ENCODE measurements around the gene DDX52.
A peak's percentile ranks its signal among the peaks of the same experiment; 100 is the strongest.

DDX52 gene

GRCh38 chr17:37657202-37657601, 14.0 kb upstream of the DDX52 start:
- Histone ChIP-seq H3K4me2 (ENCODE audit: low read length) (no peak overlapping the region), H3K36me3 (ENCODE audit: insufficient read depth, low read length) (no peaks in the 10 kb centered on the region), H3K4me1 (ENCODE audit: insufficient read depth, low read length, severe bottlenecking) (no peaks in the 10 kb centered on the region), H3K79me2 (ENCODE audit: insufficient read depth, low read length) (no peaks in the 10 kb centered on the region), H3K4me3 (ENCODE audit: low read depth, low read length, poor library complexity, severe bottlenecking) (no peak overlapping the region), H4K20me1 (ENCODE audit: insufficient read depth, low read length) (no peaks in the 10 kb centered on the region), H3F3A (ENCODE audit: insufficient read depth, low read length) (no peaks in the 10 kb centered on the region), H2AFZ (ENCODE audit: low read length) (no peak overlapping the region), H3K9me2 (ENCODE audit: low read depth, low read length) (no peaks in the 10 kb centered on the region), H3K27me3 (ENCODE audit: insufficient read depth, low read length) (no peaks in the 10 kb centered on the region; the same call in 1 of the 2 replicates), H3K9me3 (ENCODE audit: low read length) (no peaks in the 10 kb centered on the region), H3K9ac (ENCODE audit: low read length) (no peak overlapping the region), H3K27ac (ENCODE audit: low read depth, low read length, poor library complexity, severe bottlenecking) (no peak overlapping the region)
- TF ChIP-seq CTCF (IDR thresholded peaks at IDR 0.05; ENCODE audit: low read length), result no peak

- Histone ChIP-seq H3K36me3 (ENCODE audit: insufficient read depth, low read length) (no peaks in the 10 kb centered on the region), H3K9me3 (ENCODE audit: low read length) (no peaks in the 10 kb centered on the region), H4K20me1 (ENCODE audit: insufficient read depth, low read length) (no peaks in the 10 kb centered on the region), H3K79me2 (ENCODE audit: insufficient read depth, low read length) (no peaks in the 10 kb centered on the region), H3K4me1 (ENCODE audit: insufficient read depth, low read length, severe bottlenecking) (no peaks in the 10 kb centered on the region), H3K27me3 (ENCODE audit: insufficient read depth, low read length) (no peaks in the 10 kb centered on the region), H3F3A (ENCODE audit: insufficient read depth, low read length) (no peaks in the 10 kb centered on the region), H3K27ac (ENCODE audit: low read depth, low read length, poor library complexity, severe bottlenecking) (no peak overlapping the region), H3K9ac (ENCODE audit: low read length) (no peak overlapping the region), H3K4me3 (ENCODE audit: low read depth, low read length, poor library complexity, severe bottlenecking) (no peak overlapping the region), H3K4me2 (ENCODE audit: low read length) (no peak overlapping the region), H2AFZ (ENCODE audit: low read length) (no peak overlapping the region), H3K9me2 (ENCODE audit: low read depth, low read length) (no peaks in the 10 kb centered on the region)
- TF ChIP-seq CTCF (IDR thresholded peaks at IDR 0.05; ENCODE audit: low read length) (no peak), EZH2 (IDR thresholded peaks at IDR 0.05; ENCODE audit: borderline replicate concordance, low read length) (no peak)
These were observed 8.6 kb upstream of the DDX52 start for GRCh38 chr17:37651849-37652248.

GRCh38 chr17:37650419-37651003, 7.3 kb upstream of the DDX52 start:
- Histone ChIP-seq H3K27me3 (ENCODE audit: insufficient read depth, low read length) (no peaks in the 10 kb centered on the region), H3K9me3 (ENCODE audit: low read length) (no peaks in the 10 kb centered on the region), H3K27ac (ENCODE audit: low read depth, low read length, poor library complexity, severe bottlenecking) (no peak overlapping the region), H3K9me2 (ENCODE audit: low read depth, low read length) (no peaks in the 10 kb centered on the region), H3K36me3 (ENCODE audit: insufficient read depth, low read length) (no peaks in the 10 kb centered on the region), H2AFZ (ENCODE audit: low read length) (no peak overlapping the region), H3K9ac (ENCODE audit: low read length) (no peak overlapping the region), H4K20me1 (ENCODE audit: insufficient read depth, low read length) (no peaks in the 10 kb centered on the region), H3F3A (ENCODE audit: insufficient read depth, low read length) (no peaks in the 10 kb centered on the region), H3K4me1 (ENCODE audit: insufficient read depth, low read length, severe bottlenecking) (no peaks in the 10 kb centered on the region), H3K4me2 (ENCODE audit: low read length) (no peak overlapping the region), H3K79me2 (ENCODE audit: insufficient read depth, low read length) (no peaks in the 10 kb centered on the region), H3K4me3 (ENCODE audit: low read depth, low read length, poor library complexity, severe bottlenecking) (no peak overlapping the region)
- TF ChIP-seq CTCF (IDR thresholded peaks at IDR 0.05; ENCODE audit: low read length), result peak; percentile 46
- no peak for TF ChIP-seq EZH2 (IDR thresholded peaks at IDR 0.05; ENCODE audit: borderline replicate concordance, low read length)

Measured in OCI-LY1 (cell line).